ENCODE results near the gene ARMH3. TPM values are rescaled to one million over a fixed set of nuclear protein-coding genes. Genes with fewer than 3 reads are reported as not detected.
A peak's percentile ranks its signal among the peaks of the same experiment; 100 is the strongest.

The ARMH3 gene
- total and polyA plus RNA-seq, 10 of the 15 experiments (the other 5 are each of a cell fraction or from before 2014, with no cell fraction given): 13.0 to 33.0 (median 16.4) TPM

- no peak for TF ChIP-seq PRDM15 (CRISPR knock-in tag; IDR thresholded peaks at IDR 0.05)
- TF ChIP-seq SUZ12 (IDR thresholded peaks at IDR 0.05; ENCODE audit: unreplicated experiment): no peak
- no peak for TF ChIP-seq JUND (IDR thresholded peaks at IDR 0.05; ENCODE audit: low read depth, low read length)
- peak; percentile 83; the same call in 1 of the 2 replicates for TF ChIP-seq SIN3A (IDR thresholded peaks at IDR 0.05; ENCODE audit: low read depth, low read length)
- no peak for TF ChIP-seq KDM1A (IDR thresholded peaks at IDR 0.05; ENCODE audit: borderline replicate concordance)
- TF ChIP-seq TARDBP (IDR thresholded peaks at IDR 0.05; ENCODE audit: borderline replicate concordance): no peak
- peak; percentile 81 for TF ChIP-seq IKZF1 (conservative IDR thresholded peaks at IDR 0.05)
- TF ChIP-seq ZSCAN29 (IDR thresholded peaks at IDR 0.05): no peak
- no peak for TF ChIP-seq BRCA1 (IDR thresholded peaks at IDR 0.05; ENCODE audit: low read depth, low read length)
- no peak for TF ChIP-seq NRF1 (conservative IDR thresholded peaks at IDR 0.05; ENCODE audit: low read depth, low read length)
- TF ChIP-seq CEBPB (IDR thresholded peaks at IDR 0.05; ENCODE audit: borderline replicate concordance in 1 of 2, low read depth in 2 of 2, low read length in 2 of 2): no peak
- 0 out of 2 replicates have a peak, but pooled peaks have one; percentile 22 for TF ChIP-seq TAF1 (IDR thresholded peaks at IDR 0.05; ENCODE audit: borderline replicate concordance, low read depth, low read length)
- TF ChIP-seq CBX5 (IDR thresholded peaks at IDR 0.05; ENCODE audit: low read depth): peak; percentile 19; the same call in 1 of the 2 replicates
- TF ChIP-seq STAT3 (IDR thresholded peaks at IDR 0.05; ENCODE audit: low read depth, low read length): no peak
- no peak for TF ChIP-seq GABPA (IDR thresholded peaks at IDR 0.05; ENCODE audit: low read depth)
- TF ChIP-seq EZH2 (IDR thresholded peaks at IDR 0.05; ENCODE audit: borderline replicate concordance, control insufficient read depth, low read depth, low read length): no peak
- TF ChIP-seq NR2C2 (IDR thresholded peaks at IDR 0.05; ENCODE audit: borderline replicate concordance, control insufficient read depth, insufficient read length, low read depth): no peak
- TF ChIP-seq LARP7 (IDR thresholded peaks at IDR 0.05): no peak; the same call in 1 of the 2 replicates
- peak; percentile 68; the same call in 1 of the 2 replicates for TF ChIP-seq EED (IDR thresholded peaks at IDR 0.05; ENCODE audit: low read depth)
- no peak for TF ChIP-seq IRF4 (IDR thresholded peaks at IDR 0.05; ENCODE audit: low read depth, low read length)
- peak; percentile 70; the same call in 1 of the 2 replicates for TF ChIP-seq BCL11A (IDR thresholded peaks at IDR 0.05; ENCODE audit: low read depth, low read length)
- TF ChIP-seq YY1 (IDR thresholded peaks at IDR 0.05; ENCODE audit: low read depth, low read length): 0 out of 2 replicates have a peak, but pooled peaks have one; percentile 28
- peak; percentile 34; the same call in 1 of the 2 replicates for TF ChIP-seq NR2F1 (conservative IDR thresholded peaks at IDR 0.05)
- TF ChIP-seq, protein P1, sequence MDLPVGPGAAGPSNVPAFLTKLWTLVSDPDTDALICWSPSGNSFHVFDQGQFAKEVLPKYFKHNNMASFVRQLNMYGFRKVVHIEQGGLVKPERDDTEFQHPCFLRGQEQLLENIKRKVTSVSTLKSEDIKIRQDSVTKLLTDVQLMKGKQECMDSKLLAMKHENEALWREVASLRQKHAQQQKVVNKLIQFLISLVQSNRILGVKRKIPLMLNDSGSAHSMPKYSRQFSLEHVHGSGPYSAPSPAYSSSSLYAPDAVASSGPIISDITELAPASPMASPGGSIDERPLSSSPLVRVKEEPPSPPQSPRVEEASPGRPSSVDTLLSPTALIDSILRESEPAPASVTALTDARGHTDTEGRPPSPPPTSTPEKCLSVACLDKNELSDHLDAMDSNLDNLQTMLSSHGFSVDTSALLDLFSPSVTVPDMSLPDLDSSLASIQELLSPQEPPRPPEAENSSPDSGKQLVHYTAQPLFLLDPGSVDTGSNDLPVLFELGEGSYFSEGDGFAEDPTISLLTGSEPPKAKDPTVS (IDR thresholded peaks at IDR 0.05; ENCODE audit: low read depth, low read length): no peak
- TF ChIP-seq, protein P2, sequence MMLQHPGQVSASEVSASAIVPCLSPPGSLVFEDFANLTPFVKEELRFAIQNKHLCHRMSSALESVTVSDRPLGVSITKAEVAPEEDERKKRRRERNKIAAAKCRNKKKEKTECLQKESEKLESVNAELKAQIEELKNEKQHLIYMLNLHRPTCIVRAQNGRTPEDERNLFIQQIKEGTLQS (IDR thresholded peaks at IDR 0.05; ENCODE audit: borderline replicate concordance, extremely low read depth, low read depth, low read length): no peak
- TF ChIP-seq, protein P3, sequence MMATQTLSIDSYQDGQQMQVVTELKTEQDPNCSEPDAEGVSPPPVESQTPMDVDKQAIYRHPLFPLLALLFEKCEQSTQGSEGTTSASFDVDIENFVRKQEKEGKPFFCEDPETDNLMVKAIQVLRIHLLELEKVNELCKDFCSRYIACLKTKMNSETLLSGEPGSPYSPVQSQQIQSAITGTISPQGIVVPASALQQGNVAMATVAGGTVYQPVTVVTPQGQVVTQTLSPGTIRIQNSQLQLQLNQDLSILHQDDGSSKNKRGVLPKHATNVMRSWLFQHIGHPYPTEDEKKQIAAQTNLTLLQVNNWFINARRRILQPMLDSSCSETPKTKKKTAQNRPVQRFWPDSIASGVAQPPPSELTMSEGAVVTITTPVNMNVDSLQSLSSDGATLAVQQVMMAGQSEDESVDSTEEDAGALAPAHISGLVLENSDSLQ (IDR thresholded peaks at IDR 0.05): peak; percentile 96
These were observed 152.0 kb downstream of the ARMH3 start (continued) for GRCh38 chr10:101903827-101904550.
